Endothelial cell (in vitro differentiated cells): ENCODE results near the gene TRAF3. TPM values are rescaled to one million over a fixed set of nuclear protein-coding genes. Genes with fewer than 3 reads are reported as not detected.

Experiments used
- DNase-seq: peaks from one replicate; pipeline ENCODE4 v3.0.0; 2021; ENCODE audit warnings: low spot score
- H3K27ac Mint-ChIP-seq: one replicate; pipeline ENCODE4 v1.8.0; 2021; ENCODE audit warnings: mixed read lengths, inconsistent platforms; ENCODE audit not compliant: unreplicated experiment
- H3K27me3 Mint-ChIP-seq: one replicate; pipeline ENCODE4 v1.8.0; 2021; ENCODE audit warnings: mild to moderate bottlenecking, moderate library complexity, mixed read lengths, inconsistent platforms; ENCODE audit not compliant: unreplicated experiment
- H3K36me3 Mint-ChIP-seq: one replicate; pipeline ENCODE4 v1.8.0; 2021; ENCODE audit warnings: mild to moderate bottlenecking, low read depth, mixed read lengths, inconsistent platforms; ENCODE audit not compliant: unreplicated experiment
- H3K4me1 Mint-ChIP-seq: one replicate; pipeline ENCODE4 v1.8.0; 2021; ENCODE audit warnings: mild to moderate bottlenecking, mixed read lengths, inconsistent platforms; ENCODE audit not compliant: unreplicated experiment
- H3K4me3 Mint-ChIP-seq: one replicate; pipeline ENCODE4 v1.8.0; 2021; ENCODE audit warnings: mild to moderate bottlenecking, mixed read lengths, inconsistent platforms; ENCODE audit not compliant: unreplicated experiment
- H3K9me3 Mint-ChIP-seq: one replicate; pipeline ENCODE4 v1.8.0; 2021; ENCODE audit warnings: mixed read lengths, inconsistent platforms; ENCODE audit not compliant: unreplicated experiment
- CTCF ChIP-seq: fragments of 200-600 bp; sonication (generic); IDR thresholded peaks from one replicate; pipeline ENCODE4 v1.5.0; 2021; ENCODE audit warnings: antibody characterized with exemption; ENCODE audit not compliant: unreplicated experiment
- total RNA-seq: library from RNA; stranded (reverse); fragmentation: NEBNext Ultra II Directional; extraction: Animal tissue kit (Norgen Biotek cat#: 25700); gene quantifications from one replicate; pipeline ENCODE4 v1.2.1, GENCODE V29; 2021; ENCODE audit not compliant: unreplicated experiment

The TRAF3 gene
- total RNA-seq, 1 donor from 2014 or later: 9.7 TPM

- Mint-ChIP-seq H3K27me3 (peaks cover 5% of the 10 kb centered on the region), H3K4me1 (no peaks in the 10 kb centered on the region), H3K4me3 (no peak overlapping the region), H3K27ac (no peak overlapping the region), H3K9me3 (no peaks in the 10 kb centered on the region), H3K36me3 (no peaks in the 10 kb centered on the region)
- no peak for TF ChIP-seq CTCF
- DNase-seq: no peak
Observed at GRCh38 chr14:102866982-102867761, 89.9 kb downstream of the TRAF3 start.

- Mint-ChIP-seq H3K27me3 (peaks cover 5% of the 10 kb centered on the region), H3K36me3 (no peaks in the 10 kb centered on the region)
Observed at GRCh38 chr14:102867826-102868580, 90.8 kb downstream of the TRAF3 start.

GRCh38 chr14:102868956-102869547, 91.8 kb downstream of the TRAF3 start:
- H3K4me3 Mint-ChIP-seq: no peak overlapping the region

More at GRCh38 chr14:102867826-102868580, 90.8 kb downstream of the TRAF3 start:
- Mint-ChIP-seq H3K9me3 (no peaks in the 10 kb centered on the region), H3K4me3 (no peak overlapping the region), H3K27ac (no peak overlapping the region), H3K4me1 (no peaks in the 10 kb centered on the region)
- no peak for TF ChIP-seq CTCF
- no peak for DNase-seq

GRCh38 chr14:102870246-102870645, 93.0 kb downstream of the TRAF3 start:
- Mint-ChIP-seq H3K4me1 (no peaks in the 10 kb centered on the region), H3K36me3 (no peaks in the 10 kb centered on the region), H3K9me3 (no peaks in the 10 kb centered on the region), H3K4me3 (no peak overlapping the region), H3K27ac (no peak overlapping the region), H3K27me3 (peaks cover 5% of the 10 kb centered on the region)
- TF ChIP-seq CTCF: no peak
- no peak for DNase-seq

More at GRCh38 chr14:102868956-102869547, 91.8 kb downstream of the TRAF3 start:
- no peaks in the 10 kb centered on the region for H3K9me3 Mint-ChIP-seq
- H3K27me3 Mint-ChIP-seq: peaks cover 5% of the 10 kb centered on the region
- no peaks in the 10 kb centered on the region for H3K4me1 Mint-ChIP-seq
- no peak for TF ChIP-seq CTCF
- no peak for DNase-seq
- H3K36me3 Mint-ChIP-seq: no peaks in the 10 kb centered on the region
- no peak overlapping the region for H3K27ac Mint-ChIP-seq
